HG02623 (cell line): ENCODE data around the gene TMEM239.
"Not testable (repeated sequence)": the region's sequence is repeated elsewhere in the genome, so short reads cannot be mapped to it uniquely, and the experiment has no call there.

Experiments used
- ATAC-seq: cut with Tn5 transposase; IDR thresholded peaks from one replicate; pipeline ENCODE4 v1.9.1; 2021; ENCODE audit warnings: moderate library complexity; ENCODE audit not compliant: unreplicated experiment

Gene TMEM239

DNA sequence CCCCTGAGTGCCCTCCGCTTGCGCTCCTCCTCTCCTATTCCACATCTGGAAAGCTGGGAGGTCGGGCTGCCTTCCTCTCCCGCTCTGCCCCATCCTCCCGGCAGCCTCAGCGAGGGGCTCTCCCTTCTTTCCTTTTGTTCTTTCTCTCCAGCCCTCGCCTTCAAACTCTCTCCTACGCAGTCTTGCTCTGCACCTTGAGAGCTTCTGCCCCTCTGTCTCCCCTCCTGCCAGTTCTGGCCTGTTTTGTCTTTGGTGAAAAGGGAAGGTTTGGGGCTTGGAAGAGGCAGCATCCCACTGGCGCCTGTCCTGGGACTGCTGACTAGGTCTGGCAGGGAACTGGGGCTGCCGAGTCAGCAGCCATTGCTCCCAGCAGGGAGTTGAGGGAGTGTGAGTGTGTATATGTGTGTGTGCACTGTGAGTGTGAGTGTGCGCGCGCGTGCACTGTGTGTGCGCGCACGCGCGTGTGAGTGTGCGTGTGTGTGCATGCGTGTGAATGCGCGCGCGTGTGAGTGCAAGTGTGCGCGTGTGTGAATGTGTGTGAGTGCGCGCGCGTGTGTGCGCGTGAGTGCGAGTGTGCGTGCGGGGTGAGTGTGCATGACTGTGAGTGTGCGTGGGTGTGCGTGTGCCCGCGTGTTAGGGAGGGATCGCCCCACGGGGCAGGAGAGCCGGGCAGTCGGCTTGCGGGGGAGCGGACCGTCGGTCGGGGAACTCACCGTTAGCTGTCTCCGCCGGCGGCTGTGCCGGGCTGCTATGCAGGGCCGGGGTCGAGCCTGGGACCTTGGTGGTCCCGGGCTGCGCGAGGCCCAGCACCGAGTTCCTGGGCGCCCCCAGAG is 16.3 kb upstream of the TMEM239 start:
- ATAC-seq, result no peak

DNA sequence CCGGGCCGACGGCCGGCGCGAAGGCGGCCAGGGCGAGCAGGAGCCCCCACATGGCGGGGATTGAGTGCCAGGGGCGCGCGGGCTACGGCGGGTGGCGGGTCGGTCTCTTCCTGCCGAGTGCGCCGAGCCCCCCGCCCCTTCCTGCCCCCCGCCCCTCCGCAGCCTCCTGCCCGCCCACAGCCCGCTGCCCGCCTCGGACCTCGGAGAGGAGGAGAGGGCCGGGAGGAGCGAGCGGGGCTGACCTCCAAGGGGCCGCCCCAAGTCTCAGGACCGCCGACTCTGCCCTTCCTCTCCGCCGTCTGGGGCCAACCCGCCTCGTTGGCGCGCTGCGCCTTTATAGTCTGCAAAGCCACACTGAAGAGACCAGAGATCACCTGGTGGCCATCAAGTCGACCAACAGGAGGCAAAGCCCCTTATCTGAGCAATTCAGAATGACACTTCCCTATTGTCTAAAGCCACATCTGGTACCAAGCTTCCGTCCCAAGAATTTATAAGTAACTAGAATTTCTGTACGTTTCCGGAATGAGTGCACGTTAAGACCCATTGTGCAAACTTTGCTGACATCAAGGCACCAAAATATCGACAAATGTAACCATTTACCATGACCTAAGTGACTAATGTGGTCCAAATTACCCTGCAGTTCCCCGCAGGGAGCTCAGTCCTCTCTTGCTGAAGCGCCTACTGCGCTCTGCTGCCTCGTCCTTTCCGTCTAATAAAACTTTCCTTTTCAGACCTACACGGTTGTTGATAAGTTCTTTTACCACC is 15.5 kb upstream of the TMEM239 start, which contains the start of gene CPXM1:
CPXM1 (minus strand) TSS at position 107 of the 765 bp plus-strand sequence; CDS start at position 52, 55 bp downstream.
- ATAC-seq, result no peak

DNA sequence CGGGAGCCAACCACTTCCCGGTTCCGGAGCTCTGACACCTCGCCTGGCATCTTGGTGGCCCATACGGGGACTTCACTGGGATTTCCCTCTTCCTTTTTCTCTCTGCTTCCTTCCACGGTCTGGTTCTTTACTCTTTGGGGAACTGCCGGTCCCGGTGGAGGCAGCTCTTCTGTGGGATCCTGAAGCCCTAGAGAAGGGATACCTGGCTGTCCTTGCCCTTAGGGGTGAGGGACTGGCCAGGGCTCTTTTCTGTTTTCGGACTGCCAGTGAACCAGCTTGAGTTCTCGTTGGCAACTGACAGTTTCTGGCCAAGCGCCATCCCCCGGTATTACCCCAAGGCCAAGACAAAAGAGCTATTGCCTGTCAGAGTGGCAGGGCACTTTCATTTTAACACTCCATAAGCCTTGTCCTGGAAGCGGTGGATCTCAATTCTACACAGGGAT is 14.9 kb upstream of the TMEM239 start:
- ATAC-seq, result no peak

DNA sequence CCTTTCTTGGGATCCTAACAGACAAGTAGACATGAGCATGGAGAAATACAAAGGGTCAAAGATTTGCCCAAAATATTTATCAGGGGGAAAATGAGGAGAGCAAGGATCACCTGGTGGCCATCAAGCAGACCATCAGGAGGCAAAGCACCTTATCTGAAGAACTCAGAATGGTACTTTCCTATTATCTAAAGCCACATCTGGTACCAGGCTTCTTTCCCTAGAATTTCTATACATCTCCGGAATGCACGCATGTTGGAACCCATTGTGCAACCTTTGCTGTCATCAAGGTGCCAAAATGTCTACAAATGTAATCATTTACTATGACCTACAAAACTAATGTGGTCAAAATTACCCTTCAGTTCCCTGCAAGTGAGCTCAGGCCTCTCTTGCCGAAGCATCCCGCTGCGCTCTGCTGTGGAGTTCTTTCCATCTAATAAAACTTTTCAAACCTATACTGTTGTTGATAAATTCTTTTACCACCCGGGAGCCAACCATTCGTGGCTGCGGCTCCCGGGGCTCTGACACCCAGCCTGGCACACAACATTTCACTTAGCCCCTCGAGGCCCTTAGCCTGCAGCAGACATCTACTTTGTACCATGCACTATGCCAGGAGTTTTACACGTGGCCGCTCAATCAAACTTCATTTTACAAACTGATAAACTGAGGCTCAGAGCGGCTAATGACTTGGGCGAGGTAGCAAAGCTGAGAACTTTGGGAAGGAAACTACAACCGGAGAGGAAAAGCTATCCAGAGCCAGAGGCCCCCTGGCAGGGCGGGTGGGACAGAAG is 11.9 kb upstream of the TMEM239 start:
- ATAC-seq, result no peak

DNA sequence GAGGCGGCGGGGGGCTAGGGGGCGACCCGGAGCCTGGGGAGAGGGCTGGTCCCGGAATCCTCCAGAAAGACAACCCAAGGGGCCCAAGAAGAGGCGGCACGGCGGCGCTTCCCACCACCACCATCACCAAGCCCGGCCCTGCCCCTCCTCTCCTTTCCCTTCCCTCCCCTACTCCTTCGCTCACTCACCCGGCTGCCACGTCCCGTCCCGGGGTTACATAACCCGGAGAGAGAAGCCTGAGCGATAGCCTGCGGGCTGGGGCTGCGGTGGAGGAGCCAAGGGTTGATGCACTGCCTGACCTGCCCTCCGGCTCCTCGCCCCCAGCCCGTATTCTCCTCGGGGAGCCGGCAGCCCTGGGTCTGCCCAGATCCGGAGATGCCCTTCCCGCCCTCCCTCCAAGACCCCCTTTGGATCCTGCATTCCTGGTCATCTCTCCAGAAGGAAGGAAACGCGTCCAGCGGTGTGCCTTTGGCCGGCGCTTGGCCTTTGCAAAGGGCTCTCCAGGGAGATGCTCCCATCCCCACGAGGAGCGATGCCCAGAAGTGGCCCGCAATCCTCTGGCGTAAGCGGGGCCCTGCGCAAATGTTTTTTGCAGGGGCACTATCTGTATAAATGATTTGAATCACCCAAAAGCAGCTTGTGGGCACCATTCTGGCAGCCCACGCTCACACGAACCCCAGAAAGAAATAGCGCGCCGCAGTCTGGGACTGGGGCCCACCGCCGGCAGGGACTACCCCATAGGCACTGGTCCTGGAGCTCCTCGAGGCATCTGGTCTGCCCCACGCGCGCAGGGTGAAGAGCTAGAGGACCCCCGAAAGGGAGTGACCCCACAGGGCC is 11.1 kb upstream of the TMEM239 start:
- no peak for ATAC-seq

DNA sequence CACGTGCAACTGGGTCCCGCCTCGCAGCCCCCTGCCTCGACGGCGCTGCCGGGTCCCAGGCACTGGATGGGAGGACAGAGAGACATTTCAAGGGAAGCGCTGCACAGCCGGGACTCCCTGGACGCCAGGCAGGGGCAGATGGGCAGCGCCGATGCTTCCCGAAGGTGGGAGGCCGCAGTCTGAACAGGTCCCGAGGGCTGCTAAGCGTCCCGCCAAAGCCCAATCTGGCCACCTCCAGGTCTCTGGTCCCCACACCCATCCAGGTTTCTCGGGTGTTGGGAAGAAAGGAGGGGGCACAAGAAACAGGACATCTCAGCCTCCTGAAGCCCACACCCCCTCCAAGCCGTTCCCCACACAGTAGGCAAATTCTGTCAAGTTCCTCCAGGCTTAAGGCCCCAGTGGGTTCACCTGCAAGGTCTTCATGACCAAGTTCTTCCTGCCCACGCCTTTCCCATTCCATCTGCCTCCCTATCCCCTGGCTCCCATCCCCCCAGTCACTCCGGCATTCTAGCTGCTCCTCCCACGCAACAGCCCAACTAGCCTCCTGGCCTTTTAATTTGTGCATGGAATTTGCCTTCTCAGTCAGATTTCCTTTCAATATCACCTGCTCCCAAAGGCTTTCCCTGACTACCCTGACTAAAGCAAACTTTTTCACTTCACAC is 10.3 kb upstream of the TMEM239 start:
- no peak for ATAC-seq

DNA sequence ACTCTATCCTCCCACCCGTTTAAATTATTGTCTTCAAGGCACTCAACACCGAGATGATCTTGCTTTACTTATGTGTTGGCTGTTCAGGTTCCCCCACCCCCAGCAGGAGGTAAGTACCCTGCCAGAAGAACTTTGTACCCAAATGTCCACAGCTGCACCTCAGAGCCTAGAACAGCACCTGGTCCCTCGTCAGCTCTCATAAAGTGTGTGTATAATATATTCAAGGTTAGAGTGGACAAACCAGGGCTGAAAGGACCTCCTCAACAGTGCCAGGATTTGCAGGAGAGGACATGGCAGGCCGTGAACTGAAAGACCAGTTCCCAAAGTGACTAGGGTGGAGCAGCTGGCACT is 9.8 kb upstream of the TMEM239 start:
- ATAC-seq, result no peak

DNA sequence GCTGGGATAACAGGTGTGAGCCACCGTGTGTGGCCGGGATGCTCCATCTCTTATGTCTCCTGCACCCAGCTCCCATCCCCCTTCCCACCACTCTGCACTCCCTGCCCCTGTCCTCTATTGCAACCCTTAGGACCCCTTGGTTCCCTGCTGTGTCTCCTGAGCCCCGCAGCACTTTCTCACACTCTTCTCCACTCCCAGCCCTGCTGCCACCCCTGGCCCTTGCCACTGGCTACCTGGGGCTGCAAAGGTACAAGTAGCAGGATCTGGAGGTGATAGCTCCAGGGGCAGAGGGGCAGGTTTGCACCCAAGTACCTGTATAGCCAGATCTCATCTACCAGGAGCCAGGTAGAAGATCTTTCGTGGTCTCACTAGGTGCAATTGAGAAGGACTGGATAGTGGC is 9.1 kb upstream of the TMEM239 start:
- no peak for ATAC-seq

DNA sequence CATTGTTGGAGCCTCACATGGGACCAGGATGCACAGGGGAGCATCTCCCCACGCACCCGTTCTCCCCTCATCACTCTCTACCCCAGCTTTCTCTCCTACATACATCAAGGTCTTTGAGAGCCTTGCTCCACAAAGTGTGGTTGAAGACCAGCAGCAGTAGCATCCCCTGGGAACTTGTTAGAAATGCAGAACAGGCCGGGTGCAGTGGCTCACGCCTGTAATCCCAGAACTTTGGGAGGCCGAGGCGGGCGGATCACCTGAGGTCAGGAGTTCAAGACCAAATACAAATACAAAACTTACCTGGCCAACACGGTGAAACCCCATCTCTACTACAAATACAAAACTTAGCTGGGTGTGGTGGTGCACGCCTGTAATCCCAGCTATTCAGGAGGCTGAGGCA is 8.2 kb upstream of the TMEM239 start:
- ATAC-seq, result not testable (repeated sequence)

DNA sequence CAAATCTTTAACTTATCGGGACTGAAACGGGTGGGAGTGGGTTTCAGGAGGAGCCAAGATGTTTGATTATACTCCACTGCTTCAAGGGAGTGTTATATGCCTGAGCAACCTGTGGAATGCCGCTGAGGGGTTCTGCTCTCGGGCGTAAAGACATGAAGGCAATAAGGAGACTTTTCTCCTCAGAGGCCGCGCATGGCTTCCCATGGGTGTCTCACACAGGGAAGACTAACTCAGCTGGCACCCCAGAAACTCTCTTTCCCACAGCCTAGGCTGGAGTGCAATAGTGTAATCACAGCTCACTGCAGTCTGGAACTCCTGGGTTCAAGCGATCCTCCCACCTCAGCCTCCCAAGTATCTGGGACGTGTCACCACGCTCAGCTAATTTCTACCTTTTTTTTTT is 6.5 kb upstream of the TMEM239 start:
- ATAC-seq, result no peak

DNA sequence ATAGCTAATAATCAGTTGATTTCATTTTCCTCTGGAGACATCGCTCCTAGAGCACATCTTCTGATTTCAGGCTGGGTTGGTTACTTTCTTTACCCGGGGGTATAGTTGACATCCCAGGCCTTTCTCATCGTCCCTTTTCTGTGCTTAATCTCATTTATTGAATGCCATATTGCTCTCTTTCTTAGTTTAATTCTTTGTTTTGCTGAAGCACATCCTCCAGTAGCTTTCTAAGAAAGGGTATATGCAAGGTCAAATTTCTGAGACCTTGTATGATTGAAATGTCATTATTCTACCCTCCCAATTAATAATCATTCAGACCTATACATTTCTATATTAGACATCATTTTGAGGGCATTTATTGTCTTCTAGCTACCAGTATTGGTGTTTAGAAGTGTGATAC is 4.0 kb upstream of the TMEM239 start:
- no peak for ATAC-seq

DNA sequence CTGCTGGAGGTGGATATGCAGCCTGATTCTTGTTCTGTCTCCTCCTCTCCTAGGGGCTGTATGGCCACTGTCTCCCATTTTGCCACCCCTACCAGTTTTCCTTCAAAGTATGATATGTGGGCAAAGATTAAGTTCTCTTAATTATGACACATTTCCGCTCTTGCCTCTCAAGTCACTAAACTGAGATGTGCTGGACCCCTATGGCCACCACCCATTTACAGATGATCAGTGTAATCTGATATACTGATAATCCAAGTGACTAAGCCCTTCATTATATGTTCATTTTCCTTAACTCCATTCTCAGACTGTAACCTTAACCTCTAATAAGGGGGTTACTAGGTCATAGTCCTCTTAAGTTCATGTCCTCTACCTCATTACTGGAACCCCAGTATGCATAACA is 2.1 kb upstream of the TMEM239 start:
- ATAC-seq, result no peak

DNA sequence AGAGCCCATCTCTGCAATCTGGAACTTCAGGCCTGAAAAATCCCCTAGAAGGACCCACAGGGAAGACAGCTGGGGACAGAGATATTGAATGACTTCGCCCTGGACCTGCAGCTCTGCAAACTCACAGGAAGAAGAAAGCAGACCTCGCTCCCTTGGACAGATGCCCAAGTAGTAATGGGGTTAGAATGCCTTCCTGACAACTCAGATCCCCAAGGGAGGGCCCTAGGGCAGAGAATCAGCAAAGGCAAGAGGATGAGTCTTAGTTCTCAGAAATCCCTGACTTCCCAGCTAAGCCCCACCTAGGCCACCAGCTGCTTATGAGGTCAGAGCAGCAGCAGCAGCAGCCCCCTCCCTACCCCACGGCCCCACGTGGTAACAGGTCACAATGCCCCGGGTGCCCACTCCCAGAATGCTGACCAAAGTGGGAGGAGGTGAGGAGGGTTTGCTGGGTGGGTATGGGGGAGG is 1.5 kb upstream of the TMEM239 start, which contains the start of gene C20orf141:
C20orf141 (plus strand) TSS at position 401 of the 465 bp plus-strand sequence. CDS start 198 bp downstream, outside the sequence.
- ATAC-seq, result no peak

DNA sequence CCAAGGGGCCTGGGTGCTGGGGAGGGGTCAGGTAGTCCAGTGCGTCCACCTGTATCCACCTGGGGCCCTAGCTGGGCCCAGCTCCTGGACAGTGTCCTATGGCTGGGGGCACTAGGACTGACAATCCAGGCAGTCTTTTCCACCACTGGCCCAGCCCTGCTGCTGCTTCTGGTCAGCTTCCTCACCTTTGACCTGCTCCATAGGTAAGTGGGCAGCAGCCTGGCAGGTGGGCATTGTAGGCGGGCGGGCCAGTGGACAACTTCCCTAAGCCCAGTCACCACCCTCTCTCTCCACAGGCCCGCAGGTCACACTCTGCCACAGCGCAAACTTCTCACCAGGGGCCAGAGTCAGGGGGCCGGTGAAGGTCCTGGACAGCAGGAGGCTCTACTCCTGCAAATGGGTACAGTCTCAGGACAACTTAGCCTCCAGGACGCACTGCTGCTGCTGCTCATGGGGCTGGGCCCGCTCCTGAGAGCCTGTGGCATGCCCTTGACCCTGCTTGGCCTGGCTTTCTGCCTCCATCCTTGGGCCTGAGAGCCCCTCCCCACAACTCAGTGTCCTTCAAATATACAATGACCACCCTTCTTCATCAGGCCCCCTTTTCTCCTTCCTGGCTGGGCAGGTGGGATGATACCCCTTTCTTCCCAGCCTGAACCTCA is 793 bp upstream of the TMEM239 start:
- ATAC-seq, result no peak

DNA sequence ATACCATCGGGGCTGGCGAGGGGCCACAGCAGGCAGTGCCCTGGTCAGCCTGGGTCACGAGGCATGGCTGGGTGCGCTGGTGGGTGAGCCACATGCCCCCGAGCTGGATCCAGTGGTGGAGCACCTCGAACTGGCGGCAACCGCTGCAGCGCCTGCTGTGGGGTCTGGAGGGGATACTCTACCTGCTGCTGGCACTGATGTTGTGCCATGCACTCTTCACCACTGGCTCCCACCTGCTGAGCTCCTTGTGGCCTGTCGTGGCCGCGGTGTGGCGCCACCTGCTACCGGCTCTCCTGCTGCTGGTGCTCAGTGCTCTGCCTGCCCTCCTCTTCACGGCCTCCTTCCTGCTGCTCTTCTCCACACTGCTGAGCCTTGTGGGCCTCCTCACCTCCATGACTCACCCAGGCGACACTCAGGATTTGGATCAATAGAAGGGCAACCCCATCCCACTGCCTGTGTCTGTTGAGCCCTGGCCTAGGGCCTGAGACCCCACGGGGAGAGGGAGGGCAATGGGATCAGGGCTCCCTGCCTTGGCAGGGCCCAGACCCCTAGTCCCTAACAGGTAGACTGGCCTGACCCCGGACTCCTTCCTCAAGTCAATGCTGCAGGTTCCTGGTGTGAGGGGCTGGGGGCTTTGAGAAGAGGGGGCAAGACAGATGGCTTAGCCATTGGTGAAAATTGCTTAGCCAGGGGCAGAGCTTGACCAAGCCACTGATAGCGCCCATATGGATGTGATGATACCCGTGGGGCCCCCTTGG is 598 bp downstream of the TMEM239 start:
- no peak for ATAC-seq

DNA sequence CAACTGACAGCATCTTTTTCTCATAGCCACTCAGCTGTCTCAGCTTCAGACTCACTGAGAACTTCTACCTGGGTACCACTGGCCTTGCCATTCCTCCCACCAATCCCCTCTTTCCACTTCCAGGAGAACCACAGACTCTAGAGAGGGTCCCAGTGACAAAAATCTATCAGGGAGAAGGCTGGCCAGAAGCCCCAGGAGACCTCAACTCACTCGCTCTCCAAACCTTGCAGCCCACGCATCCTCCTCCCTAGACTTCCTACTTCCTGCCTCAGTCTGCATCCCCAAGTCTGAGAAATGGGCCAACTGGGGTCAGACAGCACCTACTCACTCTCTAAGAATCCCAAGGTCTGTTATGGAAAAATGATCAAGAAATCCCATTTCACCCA is 1.2 kb downstream of the TMEM239 start:
- no peak for ATAC-seq

DNA sequence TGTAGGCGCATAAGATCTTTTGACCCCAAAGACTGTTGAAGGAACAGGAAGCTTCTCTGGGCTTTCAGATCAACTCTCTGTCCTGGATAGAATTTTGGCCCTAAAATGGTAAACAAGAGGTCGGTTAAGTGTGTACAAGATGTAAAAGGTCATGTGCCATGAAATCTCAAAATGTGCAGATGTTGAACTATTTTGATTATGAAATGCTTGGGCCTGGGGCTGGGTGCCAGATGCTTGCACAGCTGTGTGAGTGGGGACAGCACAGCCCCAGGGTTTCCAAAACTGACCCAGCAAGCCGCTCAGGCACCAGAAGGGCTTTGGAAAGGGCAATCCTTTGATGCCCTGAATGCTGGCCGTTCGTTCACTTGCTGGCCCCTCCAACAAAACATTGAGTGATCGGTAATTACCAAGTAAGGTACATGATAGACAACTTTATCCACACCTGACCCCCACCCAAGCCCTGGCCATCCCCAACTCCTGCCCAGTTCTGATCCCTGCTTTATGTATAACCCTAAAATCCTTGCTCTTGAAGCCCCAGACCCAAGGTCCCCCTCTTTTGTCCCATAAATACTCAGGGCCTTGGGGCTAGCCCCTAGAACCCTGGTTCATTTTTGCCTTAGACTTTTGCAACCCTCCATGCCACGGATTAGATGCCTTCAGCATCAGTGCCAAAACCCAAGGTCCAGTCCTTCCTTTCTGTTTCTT is 1.9 kb downstream of the TMEM239 start:
- ATAC-seq, result no peak
